A673 (cell line): ENCODE results near the gene ALOX12B. TPM values are rescaled to one million over a fixed set of nuclear protein-coding genes. Genes with fewer than 3 reads are reported as not detected.

Experiments
- BruUV-seq: library from RNA; stranded (reverse); fragments of 400-500 nt; replicated peaks from 2 replicates; lab custom pipeline; 2021; lab: Mats Ljungman, UMichigan
- CTCF ChIA-PET: fragments of 300-600 bp; sonication (Branson Sonifier 250); formaldehyde crosslinking; loops from one replicate; lab custom pipeline; 2022; ENCODE audit warnings: antibody characterized with exemption; lab: Charles Lee
- POLR2A ChIA-PET: fragments of 300-600 bp; sonication (Branson Sonifier 250); formaldehyde crosslinking; loops from one replicate; lab custom pipeline; 2022; ENCODE audit warnings: antibody characterized with exemption; ENCODE audit not compliant: low non-redundant PET; lab: Charles Lee
- DNase-seq: peaks from one replicate; pipeline ENCODE4 v3.0.0-alpha.2; 2015; ENCODE audit warnings: low spot score
- H3K27ac ChIP-seq: fragments of 200-600 bp; sonication (generic); 2 replicates; pipeline ENCODE4 v1.5.1; 2016; ENCODE audit warnings: mixed run types, low read depth, mild to moderate bottlenecking, mixed read lengths, antibody characterized with exemption, low read length; ENCODE audit not compliant: poor library complexity, severe bottlenecking
- H3K27me3 ChIP-seq: fragments of 200-600 bp; sonication (generic); replicated peaks from 2 replicates; pipeline ENCODE4 v1.6.1; 2017; ENCODE audit warnings: mixed run types, low read depth, mild to moderate bottlenecking, mixed read lengths, antibody characterized with exemption, low read length; ENCODE audit not compliant: insufficient read depth, poor library complexity
- H3K36me3 ChIP-seq: fragments of 200-600 bp; sonication (generic); 2 replicates; pipeline ENCODE4 v1.6.1; 2016; ENCODE audit warnings: mixed run types, mild to moderate bottlenecking, mixed read lengths, antibody characterized with exemption, low read length; ENCODE audit not compliant: insufficient read depth, poor library complexity, severe bottlenecking
- H3K4me1 ChIP-seq: fragments of 200-600 bp; sonication (generic); 2 replicates; pipeline ENCODE4 v1.6.1; 2017; ENCODE audit warnings: mixed run types, mild to moderate bottlenecking, mixed read lengths, antibody characterized with exemption, low read length; ENCODE audit not compliant: insufficient read depth, poor library complexity, severe bottlenecking
- H3K4me3 ChIP-seq: fragments of 200-600 bp; sonication (generic); 2 replicates; pipeline ENCODE4 v1.5.1; 2016; ENCODE audit warnings: low read depth, mixed run types, mild to moderate bottlenecking, mixed read lengths, low read length; ENCODE audit not compliant: poor library complexity, severe bottlenecking
- H3K9me3 ChIP-seq: fragments of 200-600 bp; sonication (generic); 2 replicates; pipeline ENCODE4 v1.6.1; 2016; ENCODE audit warnings: mixed run types, low read depth, mild to moderate bottlenecking, mixed read lengths, antibody characterized with exemption, low read length; ENCODE audit not compliant: poor library complexity, severe bottlenecking
- CTCF ChIP-seq: fragments of 300-800, 200-600 bp; sonication (generic); conservative IDR thresholded peaks from 2 replicates; pipeline ENCODE4 v1.5.1; 2017; ENCODE audit warnings: low read depth, mild to moderate bottlenecking, antibody characterized with exemption, low read length, moderate library complexity, mixed read lengths
- EZH2 ChIP-seq: fragments of 200-600 bp; sonication (generic); IDR thresholded peaks from 2 replicates; pipeline ENCODE4 v1.6.1; 2017; ENCODE audit warnings: borderline replicate concordance, low read depth, mild to moderate bottlenecking, mixed read lengths, antibody characterized with exemption, low read length; ENCODE audit not compliant: poor library complexity, severe bottlenecking
- intact Hi-C: fragments of 100-400 bp; cut with micrococcal nuclease; formaldehyde crosslinking; loops from one replicate; pipeline ENCODE4 v1.10.0; 2022; ENCODE audit not compliant: unreplicated experiment
- total RNA-seq: library from RNA; stranded (reverse); gene quantifications from 2 replicates; pipeline ENCODE4 v1.2.3, GENCODE V29; 2021

The ALOX12B gene
- total RNA-seq, 1 experiment from 2014 or later: 0.39 TPM

DNA sequence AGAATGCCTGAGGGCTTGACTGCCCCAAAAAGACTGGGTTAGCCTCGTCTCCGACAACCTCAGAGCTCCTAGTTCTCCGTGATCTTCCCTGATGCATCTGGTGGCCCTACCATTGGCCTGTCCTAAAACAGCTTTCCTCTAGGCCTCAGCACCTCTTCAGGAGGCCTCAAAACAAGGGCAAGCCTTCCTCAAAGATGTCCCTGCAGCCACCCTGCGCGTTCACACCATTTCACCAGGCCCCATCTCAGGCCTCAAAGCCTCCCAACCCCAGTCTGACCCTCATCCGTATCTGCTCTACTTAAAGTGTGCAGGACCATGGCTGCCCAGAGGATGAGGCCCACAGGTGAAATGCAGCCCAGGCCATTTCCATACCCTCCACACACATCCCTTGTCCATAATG lies 23.4 kb upstream of the ALOX12B start:
- ChIA-PET POLR2A (no interaction called here), CTCF (no interaction called here)
- Histone ChIP-seq H3K9me3 (no peaks in the 10 kb centered on the region), H3K36me3 (no peaks in the 10 kb centered on the region), H3K4me3 (no peak overlapping the region), H3K27ac (no peak overlapping the region), H3K27me3 (no peaks in the 10 kb centered on the region), H3K4me1 (peaks cover 5% of the 10 kb centered on the region)
- intact Hi-C loops: no loop called here
- TF ChIP-seq CTCF (no peak), EZH2 (no peak)
- BruUV-seq: no TSS peak
- no peak for DNase-seq

DNA sequence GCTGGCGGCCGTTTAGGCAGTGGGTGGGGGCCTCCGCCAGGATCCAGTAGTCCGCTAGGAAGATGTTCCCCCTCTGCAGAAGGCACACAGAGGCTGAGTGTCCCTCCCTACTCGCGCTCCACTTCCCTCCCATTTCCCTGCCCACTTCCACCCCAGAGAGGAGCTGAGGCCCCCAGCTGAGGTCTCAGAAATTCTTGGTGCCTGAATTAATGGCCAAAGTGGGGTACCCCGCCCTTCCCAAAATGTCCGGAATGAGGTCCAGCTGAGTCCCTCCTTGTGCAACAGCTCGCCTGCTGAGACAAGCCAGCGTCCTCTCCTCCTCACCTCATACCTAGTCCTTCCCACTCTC lies 22.9 kb upstream of the ALOX12B start:
- ChIA-PET POLR2A (no interaction called here), CTCF (no interaction called here)
- no peak overlapping the region for H3K27ac ChIP-seq
- H3K27me3 ChIP-seq: no peaks in the 10 kb centered on the region
- DNase-seq: no peak
- no peaks in the 10 kb centered on the region for H3K36me3 ChIP-seq
- H3K4me3 ChIP-seq: peak overlapping the region; percentile 46
- BruUV-seq: no TSS peak
- TF ChIP-seq EZH2 (no peak), CTCF (no peak)
- H3K9me3 ChIP-seq: no peaks in the 10 kb centered on the region
- intact Hi-C loops: no loop called here
- H3K4me1 ChIP-seq: peaks cover 5% of the 10 kb centered on the region

DNA sequence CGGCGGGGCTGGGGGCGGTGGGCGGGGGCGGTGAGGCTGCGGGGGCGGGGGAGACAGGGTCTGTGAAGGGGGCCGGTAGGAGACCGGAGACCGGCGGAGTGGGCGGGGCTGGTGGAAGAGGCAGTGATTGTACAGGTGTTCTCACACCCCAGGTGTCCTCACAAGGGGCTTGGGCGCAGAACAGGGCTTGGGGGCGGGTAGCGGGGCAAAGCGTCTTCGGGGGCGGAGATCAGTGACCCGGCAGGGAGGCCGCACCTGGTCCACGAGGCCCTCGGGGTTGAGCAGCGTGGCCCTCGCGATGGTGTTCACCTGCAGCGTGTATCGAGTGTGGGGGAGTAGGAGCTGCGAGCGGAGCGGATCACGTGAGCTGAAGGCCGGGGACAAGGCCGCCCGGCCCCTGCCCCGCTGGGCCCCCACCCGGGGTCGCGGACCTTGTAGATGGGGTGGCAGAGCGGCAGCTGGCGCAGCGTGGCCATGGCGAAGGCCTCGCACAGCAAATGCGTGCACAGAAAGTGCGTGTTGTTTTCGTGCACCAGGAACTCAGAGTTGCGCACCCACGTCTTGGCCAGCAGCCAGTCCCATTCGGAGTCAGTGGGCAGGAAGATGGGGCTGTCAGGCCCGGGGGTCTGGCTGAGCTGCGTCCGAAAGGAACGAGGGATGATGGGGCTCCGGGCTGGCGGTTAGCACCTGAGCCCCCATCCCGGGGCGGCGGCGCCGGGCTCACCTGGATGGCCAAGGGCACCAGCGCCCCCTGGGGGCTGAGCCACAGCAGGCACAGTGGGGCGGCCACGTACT lies 22.3 kb upstream of the ALOX12B start:
- ChIA-PET CTCF (interaction anchor here (1.1 kb wide), 1 partner anchor 35 kb away, joined by 5 read pairs; no protein-coding TSS in a partner anchor), POLR2A (no interaction called here)
- intact Hi-C loops: no loop called here
- DNase-seq: peak; percentile 55
- no TSS peak for BruUV-seq
- no peaks in the 10 kb centered on the region for H3K36me3 ChIP-seq
- H3K27me3 ChIP-seq: no peaks in the 10 kb centered on the region
- peaks cover 5% of the 10 kb centered on the region for H3K4me1 ChIP-seq
- H3K27ac ChIP-seq: no peak overlapping the region
- peak; percentile 97 for TF ChIP-seq CTCF
- TF ChIP-seq EZH2: no peak
- peak overlapping the region; percentile 46 for H3K4me3 ChIP-seq
- H3K9me3 ChIP-seq: no peaks in the 10 kb centered on the region
